HG02798 (cell line): Measurements from ENCODE around the gene CCDC86.

Source experiments
- ATAC-seq: cut with Tn5 transposase; IDR thresholded peaks from one replicate; pipeline ENCODE4 v1.9.1; 2021; ENCODE audit warnings: mild to moderate bottlenecking; ENCODE audit not compliant: unreplicated experiment, poor library complexity

The CCDC86 gene

GRCh38 chr11:60879971-60880588 is 38.2 kb downstream of the CCDC86 start:
- ATAC-seq: no peak

- no peak for ATAC-seq
These were observed 38.9 kb downstream of the CCDC86 start for GRCh38 chr11:60880643-60881282.

- ATAC-seq: peak; percentile 47
These were observed 45.6 kb downstream of the CCDC86 start for GRCh38 chr11:60887556-60887955.

- no peak for ATAC-seq
These were observed 48.0 kb downstream of the CCDC86 start for GRCh38 chr11:60889869-60890311.

- no peak for ATAC-seq
These were observed 48.8 kb downstream of the CCDC86 start for GRCh38 chr11:60890696-60891095.

- ATAC-seq: no peak
These were observed 49.3 kb downstream of the CCDC86 start for GRCh38 chr11:60891103-60891741.

GRCh38 chr11:60895687-60896086 is 53.8 kb downstream of the CCDC86 start:
- ATAC-seq: no peak

GRCh38 chr11:60897496-60897895 is 55.6 kb downstream of the CCDC86 start:
- ATAC-seq: no peak

- ATAC-seq: peak; percentile 55
These were observed 57.4 kb downstream of the CCDC86 start for GRCh38 chr11:60899046-60899936.

- no peak for ATAC-seq
These were observed 58.1 kb downstream of the CCDC86 start for GRCh38 chr11:60899977-60900376.
